GM18499 (cell line): ENCODE data around the gene MVP.
"Not testable (repeated sequence)": the region's sequence is repeated elsewhere in the genome, so short reads cannot be mapped to it uniquely, and the experiment has no call there.

Experiments used
- ATAC-seq: cut with Tn5 transposase; IDR thresholded peaks from one replicate; pipeline ENCODE4 v1.9.1; 2021; ENCODE audit warnings: moderate number of reproducible peaks; ENCODE audit not compliant: insufficient read depth, unreplicated experiment

The MVP gene

DNA sequence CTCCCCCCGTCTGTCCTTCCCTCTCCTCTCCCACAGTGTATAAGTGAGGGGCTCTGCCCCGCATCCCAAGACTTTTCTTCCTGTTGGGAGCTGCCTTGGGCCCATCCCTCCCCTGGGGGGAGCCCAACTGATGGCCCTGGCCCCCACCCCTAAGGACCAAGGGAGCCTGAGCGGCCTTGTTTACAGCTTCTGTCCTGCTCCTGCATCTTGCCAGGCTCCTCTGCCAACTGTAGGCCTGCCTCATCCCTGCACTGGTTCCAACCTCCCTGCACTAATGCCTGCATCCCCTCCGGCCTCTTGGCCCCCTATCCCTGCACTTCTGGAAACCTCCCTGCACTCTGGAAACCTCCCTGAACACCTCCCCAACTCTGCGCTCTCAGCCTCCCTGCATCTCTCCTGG lies 5.7 kb upstream of the MVP start:
- no peak for ATAC-seq

DNA sequence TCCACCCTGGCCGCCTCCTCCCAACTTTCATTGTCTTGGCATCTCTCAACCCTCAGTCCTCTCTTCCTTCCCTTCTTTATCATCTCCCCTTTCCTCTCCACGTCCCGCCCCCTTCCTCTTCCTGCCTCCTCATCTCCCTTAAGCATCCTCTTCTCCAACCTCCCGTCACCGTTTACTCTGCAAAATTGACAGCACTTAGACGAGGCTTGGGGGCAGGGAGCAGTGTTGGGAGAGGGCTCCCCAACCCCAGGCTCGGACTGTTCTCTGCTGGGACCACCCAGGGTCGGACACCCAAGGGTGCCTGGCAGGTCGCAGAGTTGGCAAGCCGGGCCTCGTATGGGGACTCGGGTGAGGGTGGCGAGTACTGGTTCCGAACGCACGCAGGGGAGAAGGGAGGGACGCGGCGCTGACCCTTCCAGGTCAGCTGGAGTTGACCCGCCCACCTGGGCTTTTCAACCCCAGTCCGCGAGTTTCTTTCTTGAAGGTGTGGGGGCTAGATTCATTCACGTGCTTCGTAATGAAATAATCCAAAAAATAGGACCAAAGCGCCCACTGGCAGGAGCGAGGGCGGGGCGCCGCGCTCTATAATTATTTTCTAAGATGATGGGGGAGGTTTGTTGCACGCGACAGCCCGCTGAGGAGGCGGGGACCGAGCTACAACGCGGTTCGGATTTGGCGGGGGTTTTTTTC lies 5.1 kb upstream of the MVP start:
- no peak for ATAC-seq

DNA sequence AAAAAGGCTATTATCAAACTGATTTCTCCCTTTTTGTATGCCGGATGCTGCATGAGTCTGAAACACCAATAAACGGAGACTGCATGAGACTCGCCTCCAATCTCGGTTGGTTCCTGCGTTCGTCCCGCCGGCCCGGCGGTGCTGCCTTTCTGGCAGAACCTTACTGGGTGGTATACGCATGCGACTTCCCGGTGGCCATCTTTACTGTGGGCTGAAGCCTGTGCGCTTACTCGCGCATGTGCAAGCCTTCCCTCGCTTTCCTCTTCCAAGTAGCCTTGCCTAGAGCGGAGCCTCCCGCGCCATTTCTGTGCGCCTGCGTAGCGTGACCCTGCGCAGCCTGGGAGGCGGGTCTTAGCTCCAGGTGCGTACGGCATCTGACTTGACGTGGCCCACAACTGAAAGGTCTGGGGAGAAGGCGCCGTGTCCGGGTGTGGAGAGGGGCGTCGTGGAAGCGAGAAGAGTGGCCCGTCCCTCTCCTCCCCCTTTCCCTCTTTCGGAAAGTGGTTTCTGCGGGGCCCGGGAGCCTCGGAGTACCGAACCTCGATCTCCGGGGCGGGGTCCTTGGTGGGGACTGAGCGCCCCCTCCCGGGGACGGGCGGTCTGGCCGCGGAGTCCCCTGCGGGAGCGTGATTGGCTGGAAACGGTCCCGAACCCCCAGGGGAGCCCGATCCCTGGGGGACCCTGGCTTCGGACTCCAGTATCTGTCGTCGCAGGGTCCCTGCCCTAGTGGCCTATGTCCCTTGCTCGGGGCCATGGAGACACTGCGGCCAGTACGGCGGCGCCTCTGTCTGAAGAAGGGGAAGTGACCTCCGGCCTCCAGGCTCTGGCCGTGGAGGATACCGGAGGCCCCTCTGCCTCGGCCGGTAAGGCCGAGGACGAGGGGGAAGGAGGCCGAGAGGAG lies 4.2 kb upstream of the MVP start, which contains the start of gene PAGR1:
PAGR1 (plus strand) TSS at position 360 of the 901 bp plus-strand sequence; CDS start at position 734, 374 bp downstream.
- peak; percentile 45 for ATAC-seq

DNA sequence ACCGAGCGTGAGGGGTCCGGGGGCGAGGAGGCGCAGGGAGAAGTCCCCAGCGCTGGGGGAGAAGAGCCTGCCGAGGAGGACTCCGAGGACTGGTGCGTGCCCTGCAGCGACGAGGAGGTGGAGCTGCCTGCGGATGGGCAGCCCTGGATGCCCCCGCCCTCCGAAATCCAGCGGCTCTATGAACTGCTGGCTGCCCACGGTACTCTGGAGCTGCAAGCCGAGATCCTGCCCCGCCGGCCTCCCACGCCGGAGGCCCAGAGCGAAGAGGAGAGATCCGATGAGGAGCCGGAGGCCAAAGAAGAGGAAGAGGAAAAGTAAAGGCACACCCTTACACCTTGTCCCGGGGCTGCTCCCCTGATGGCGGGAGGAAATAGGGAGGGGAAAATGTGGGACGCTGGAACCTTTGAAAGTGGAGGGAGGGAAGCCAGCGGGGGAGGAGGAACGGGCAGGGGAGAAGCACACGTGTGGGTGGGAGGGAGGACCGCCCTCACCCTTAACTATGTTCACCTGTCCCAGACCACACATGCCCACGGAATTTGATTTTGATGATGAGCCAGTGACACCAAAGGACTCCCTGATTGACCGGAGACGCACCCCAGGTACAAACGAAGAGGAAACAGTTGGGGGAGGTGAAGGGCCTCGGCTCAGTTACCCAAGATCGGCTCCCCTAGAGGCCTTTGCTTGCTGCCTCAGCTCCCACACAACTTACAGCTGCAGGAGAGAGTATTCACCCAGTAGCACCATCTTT lies 3.4 kb upstream of the MVP start:
- ATAC-seq, result no peak

DNA sequence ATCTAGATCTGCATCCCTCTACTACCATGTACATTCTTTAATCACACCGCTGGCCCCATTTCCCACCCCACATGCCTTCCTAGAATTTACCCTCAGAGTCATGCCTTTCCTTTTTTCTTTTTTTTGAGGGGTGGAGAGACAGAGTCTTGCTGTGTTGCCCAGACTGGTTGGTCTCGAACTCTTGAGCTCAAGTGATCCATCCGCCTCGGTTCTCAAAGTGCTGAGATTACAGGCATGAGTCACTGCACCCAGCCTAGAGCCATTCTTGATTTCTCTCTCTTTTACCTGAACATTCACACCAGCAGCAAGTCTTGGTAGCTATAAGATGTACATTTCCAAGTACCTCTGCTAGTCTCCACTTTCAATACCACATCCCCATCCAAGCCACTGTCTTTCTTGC lies 2.2 kb upstream of the MVP start:
- no peak for ATAC-seq

DNA sequence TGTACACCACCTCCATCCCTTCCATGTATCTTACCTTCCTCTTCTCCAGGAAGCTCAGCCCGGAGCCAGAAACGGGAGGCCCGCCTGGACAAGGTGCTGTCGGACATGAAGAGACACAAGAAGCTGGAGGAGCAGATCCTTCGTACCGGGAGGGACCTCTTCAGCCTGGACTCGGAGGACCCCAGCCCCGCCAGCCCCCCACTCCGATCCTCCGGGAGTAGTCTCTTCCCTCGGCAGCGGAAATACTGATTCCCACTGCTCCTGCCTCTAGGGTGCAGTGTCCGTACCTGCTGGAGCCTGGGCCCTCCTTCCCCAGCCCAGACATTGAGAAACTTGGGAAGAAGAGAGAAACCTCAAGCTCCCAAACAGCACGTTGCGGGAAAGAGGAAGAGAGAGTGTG lies 756 bp upstream of the MVP start:
- ATAC-seq, result no peak

DNA sequence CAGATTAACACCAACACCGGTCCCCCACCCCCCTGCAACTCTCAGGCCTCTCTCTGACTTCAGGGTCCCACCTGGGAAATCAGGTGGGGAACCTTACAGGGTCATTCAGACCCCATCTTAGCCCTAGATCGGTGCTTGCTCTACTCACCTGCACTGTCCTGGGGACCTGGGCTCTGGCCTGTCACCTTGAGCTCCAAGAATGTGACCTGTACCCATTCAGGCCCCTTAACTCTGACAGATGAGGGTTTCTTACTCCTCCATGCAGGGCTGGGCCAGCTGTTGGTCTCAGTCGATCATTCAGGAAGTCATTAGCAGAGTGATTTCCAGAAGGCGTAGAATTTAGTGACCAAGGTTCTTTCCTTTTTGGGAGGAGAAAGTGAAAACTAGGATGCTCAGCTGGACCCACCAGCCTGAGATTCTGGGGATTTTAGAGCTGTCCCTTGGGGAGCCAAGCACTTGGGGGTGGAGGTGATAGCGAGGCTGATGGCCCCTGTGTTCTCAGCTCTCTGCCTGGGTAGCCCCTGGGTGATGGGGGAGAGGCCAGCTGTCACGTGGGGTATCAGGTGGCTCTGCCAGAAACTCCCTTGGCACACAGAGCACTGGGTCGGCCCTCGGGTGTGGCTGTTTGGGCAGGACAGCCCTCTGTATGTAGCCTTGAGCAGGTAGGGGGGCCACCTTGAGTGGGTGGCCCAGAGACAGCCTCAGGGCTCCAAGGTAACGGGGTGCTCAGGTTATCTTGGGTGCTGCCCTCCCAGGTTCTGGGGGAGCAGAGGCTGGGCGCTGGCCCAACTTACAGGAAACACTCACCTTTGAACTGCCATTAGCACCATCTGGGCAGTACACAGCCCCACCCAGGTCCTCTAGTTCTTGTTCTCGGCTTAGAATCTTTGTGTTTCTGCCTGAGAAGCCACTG lies 724 bp downstream of the MVP start:
- no peak for ATAC-seq

DNA sequence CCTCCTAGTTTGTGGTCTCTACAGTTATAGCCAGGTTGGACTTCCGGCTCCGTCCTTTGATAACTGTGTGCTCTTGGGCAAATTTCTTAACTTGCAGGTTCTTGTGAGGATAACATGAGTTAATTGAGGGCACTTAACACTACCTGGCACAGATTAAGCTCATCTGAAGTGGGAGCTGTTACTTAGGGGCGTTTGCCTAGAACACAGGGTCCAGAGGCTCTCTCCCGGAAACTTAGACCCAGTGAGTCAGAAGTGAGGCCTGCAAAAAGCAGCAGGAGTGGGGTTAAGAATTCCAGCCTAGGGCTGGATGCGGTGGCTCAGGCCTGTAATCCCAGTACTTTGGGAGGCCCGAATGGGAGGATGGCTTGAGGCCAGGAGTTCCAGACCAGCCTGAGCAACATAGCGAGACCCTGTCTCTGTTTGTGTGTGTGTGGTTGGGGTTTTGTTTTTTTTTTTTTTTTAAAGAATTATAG lies 1.4 kb downstream of the MVP start:
- ATAC-seq, result no peak

DNA sequence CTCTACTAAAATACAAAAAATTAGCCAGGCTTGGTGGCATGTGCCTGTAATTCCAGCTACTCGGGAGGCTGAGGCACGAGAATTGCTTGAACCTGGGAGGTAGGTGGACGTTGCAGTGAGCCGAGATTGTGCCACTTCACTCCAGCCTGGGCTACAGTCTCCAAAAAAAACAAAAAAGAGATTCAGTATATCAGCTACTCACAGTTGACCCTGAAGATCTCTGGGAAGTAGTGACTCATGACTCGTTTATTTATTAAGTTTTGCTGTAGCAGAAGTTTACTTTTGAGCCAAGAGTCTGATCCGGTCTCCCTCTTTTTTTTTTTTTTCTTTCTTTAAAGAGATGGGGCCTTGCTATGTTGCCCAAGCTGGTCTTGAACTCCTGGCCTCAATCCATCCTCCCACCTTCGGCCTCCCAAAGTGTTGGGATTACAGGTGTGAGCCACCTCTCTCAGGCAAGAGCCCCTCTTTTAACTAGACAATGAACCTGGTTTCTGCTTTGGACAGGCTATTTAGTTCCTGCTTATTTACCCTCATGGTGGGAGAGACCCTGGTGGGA lies 4.4 kb downstream of the MVP start:
- no peak for ATAC-seq

DNA sequence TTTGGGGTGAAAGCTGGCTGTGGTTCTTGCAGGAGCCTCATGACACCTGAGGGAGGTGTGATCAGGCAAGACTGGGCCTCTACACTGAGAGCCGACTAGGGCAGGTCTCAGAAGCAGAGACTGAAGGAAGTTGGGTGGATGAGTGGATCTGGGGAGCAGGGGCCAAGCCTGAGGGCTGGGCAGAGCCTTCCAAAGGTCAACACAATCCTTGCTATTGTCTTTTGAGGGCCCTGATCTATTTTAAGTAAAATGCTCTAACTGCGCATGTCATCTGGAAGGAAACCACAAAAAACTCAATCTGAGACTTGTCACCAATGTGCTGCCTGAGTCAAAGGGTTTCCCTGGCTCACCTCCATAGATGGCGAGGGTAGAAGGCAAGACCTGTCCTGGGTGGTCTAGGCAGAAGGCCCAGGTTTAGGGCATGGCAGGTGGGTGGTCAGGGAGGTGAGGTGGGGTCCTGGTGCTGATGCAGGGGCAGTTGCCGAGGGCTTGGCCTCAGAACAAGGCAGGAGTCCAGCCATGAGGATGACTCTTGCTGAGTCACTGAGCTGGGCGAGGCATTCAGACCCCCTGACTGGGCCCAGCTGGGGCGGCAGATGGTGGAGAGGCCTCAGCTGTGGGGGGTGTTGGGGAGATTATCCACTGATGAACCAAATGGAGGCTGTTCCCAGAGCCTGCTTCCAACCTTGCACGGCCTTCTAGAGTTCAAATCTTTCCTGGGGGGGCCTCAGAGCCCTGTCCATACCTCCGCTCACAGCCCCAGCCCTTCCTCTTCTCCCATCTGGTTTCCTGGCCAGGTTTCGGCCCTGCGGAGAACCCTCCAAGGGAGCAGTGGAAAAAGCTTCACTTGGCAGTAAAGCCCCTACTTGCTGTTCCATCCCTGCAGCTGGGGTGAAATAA lies 5.1 kb downstream of the MVP start:
- ATAC-seq, result no peak

DNA sequence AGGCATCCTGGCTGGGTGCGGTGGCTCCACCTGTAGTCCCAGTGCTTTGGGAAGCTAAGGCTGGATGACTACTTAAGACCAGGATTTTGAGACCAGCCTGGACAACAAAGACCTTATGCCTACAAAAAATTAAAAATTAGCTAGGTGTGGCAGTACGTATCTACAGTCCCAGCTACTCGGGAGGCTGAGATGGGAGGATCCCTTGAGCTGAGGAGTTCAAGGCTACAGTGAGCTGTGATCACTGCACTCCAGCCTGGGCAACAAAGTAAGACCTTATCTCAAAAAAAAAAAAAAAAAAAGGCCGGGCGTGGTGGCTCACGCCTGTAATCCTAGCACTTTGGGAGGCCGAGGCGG lies 6.1 kb downstream of the MVP start:
- no peak for ATAC-seq

DNA sequence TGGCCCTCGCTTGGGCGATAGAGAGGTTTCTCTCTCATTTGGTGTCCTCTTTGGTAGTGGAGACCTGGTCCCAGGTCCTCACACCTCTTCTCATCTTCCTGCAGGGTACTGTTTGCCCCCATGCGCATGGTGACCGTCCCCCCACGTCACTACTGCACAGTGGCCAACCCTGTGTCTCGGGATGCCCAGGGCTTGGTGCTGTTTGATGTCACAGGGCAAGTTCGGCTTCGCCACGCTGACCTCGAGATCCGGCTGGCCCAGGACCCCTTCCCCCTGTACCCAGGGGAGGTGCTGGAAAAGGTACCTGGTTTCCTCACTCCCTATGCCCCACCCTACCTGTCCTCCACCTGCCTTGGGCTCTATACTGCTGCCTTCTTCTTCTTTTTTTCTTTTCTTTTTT lies 10.5 kb downstream of the MVP start:
- ATAC-seq, result no peak

DNA sequence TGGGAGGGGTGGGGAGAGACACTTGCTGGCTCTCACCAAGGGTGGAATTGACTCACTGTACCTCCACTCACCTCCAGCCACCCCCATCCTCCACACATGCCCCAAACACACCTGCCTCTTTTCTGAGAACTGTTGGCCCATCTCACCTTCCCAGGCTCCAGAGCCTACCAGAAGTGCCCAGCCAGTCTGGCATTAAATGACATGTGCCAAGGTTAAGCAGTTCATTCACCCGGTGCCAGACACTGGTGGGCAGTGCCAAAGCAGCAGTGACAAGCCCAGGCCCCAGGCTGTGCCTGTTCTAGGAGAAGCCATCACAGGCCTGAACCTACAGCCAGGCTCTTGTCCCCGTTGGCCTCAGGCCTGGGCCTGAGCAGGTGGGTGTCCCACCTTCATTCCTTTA lies 11.2 kb downstream of the MVP start:
- ATAC-seq, result no peak

DNA sequence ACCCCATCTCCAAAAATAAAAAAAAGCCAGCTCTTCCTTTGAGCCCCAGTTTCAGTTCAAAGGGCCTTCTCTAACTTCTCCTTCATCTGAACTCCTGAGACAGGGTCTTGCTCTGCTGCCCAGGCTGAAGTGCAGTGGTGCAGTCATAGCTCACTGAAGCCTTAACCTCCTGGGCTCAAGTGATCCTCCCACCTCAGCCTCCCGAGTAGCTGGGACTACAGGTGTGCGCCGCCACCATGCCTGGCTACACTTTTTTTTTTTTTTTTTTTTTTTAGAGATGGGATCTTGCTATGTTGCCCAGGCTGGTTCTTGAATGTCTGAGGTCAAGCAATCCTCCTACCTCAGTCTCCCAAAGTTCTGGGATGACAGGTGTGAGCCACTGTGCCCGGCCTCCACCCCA lies 13.0 kb downstream of the MVP start:
- ATAC-seq, result not testable (repeated sequence)

DNA sequence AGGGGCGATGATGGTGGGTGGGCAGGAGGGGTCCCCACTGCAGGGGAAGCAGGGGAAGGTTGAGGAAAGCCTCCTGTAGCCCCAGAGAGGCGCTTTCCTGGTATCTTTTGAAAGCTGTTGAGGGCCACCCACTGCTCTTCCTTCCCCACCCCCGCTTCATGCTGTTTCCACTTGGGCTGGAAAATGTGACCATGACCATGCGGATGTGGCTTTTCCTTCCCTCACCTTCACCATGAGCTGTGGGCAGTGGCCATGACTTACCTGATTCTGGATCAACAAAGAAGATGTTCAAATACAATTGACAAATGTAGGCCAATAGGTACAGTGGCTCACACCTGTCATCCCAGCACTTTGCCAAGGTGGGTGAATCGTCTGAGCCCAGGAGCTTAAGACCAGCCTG lies 13.8 kb downstream of the MVP start:
- no peak for ATAC-seq

DNA sequence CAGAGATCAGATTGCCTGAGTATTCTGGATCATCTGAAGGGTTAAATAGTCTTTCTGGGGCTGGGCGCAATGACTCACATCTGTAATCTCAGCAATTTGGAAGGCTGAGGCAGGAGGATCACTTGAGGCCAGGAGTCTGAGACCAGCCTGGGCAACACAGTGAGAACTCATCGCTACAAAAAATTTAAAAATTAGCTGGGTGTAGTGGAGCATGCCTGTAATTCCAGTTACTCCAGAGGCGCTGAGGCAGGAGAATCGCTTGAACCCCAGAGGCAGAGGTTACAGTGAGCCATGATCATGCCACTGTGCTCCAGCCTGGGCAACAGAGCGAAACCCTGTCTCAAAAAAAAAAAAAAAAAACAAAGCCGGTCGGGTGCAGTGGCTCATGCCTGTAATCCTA lies 15.7 kb downstream of the MVP start:
- ATAC-seq, result no peak

DNA sequence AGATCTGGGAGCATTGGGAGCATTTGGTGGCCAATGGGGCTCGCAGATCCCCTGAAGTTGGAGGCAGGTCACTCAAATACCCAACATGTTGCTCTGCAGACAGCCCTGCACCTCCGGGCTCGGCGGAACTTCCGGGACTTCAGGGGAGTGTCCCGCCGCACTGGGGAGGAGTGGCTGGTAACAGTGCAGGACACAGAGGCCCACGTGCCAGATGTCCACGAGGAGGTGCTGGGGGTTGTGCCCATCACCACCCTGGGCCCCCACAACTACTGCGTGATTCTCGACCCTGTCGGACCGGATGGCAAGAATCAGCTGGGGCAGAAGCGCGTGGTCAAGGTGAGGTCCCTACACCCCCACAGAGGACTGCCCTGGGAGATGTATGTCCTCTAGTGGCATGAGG lies 16.4 kb downstream of the MVP start:
- no peak for ATAC-seq

DNA sequence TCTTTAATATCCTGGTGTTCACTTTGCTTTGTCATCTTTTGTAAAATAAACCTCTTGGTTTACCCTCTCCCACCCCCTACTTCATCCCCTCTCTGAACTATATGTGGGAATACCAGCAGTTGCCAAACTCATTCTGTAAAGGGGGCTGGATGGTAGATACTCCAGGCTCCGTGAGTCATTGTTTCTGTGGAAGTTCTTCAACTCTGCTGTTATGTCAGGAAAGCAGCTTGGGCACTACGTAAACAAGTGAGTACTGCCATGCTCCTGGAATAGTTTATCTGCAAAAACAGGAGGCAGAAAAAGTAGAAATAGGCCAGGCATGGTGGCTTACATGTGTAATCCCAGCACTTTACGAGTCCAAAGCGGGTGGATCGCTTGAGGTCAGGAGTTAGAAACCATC lies 17.6 kb downstream of the MVP start:
- no peak for ATAC-seq

DNA sequence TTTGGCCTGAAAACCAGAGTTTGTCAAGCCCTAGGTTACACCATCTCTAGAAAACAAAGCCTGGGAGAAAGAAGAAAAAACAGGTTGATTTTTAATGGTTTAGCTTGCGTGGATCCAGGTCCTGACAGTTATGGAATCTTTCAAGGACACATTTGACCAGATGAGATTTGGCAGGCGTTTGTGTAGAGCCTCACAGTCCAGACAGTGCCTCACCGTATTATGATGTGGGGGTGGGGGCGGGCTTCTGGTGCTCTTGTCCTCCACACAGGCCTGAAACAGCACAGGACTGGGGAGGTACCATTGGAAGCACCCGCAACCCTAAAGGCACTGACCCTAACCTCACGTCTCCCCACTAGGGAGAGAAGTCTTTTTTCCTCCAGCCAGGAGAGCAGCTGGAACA lies 19.6 kb downstream of the MVP start:
- no peak for ATAC-seq
